H9 (cell line): ENCODE data around the gene TTC28. TPM values are rescaled to one million over a fixed set of nuclear protein-coding genes. Genes with fewer than 3 reads are reported as not detected.

Experiments used
- DNase-seq: peaks from one replicate; pipeline ENCODE4 v3.0.0-alpha.2; 2017
- H2AFZ ChIP-seq: one replicate; pipeline ENCODE4 v1.6.1; 2013; ENCODE audit warnings: mild to moderate bottlenecking, low read length, control low read depth, moderate library complexity
- H2AK5ac ChIP-seq: 2 replicates; pipeline ENCODE4 v1.6.1; 2013; ENCODE audit warnings: low read length, control low read depth, mixed read lengths; ENCODE audit not compliant: insufficient read length
- H2BK120ac ChIP-seq: one replicate; pipeline ENCODE4 v1.6.1; 2013; ENCODE audit warnings: low read depth, mild to moderate bottlenecking, low read length, control low read depth, inconsistent platforms; ENCODE audit not compliant: poor library complexity, severe bottlenecking
- H2BK12ac ChIP-seq: 2 replicates; pipeline ENCODE4 v1.6.1; 2013; ENCODE audit warnings: low read length, control low read depth, mixed read lengths, low read depth; ENCODE audit not compliant: insufficient read length
- H2BK15ac ChIP-seq: 2 replicates; pipeline ENCODE4 v1.6.1; 2013; ENCODE audit warnings: low read depth, low read length, control low read depth
- H2BK20ac ChIP-seq: one replicate; pipeline ENCODE4 v1.6.1; 2013; ENCODE audit warnings: low read depth, mild to moderate bottlenecking, low read length, control low read depth, inconsistent platforms; ENCODE audit not compliant: poor library complexity, severe bottlenecking
- H2BK5ac ChIP-seq: 2 replicates; pipeline ENCODE4 v1.6.1; 2013; ENCODE audit warnings: low read length, control low read depth, mixed read lengths; ENCODE audit not compliant: insufficient read length
- H3K14ac ChIP-seq: 2 replicates; pipeline ENCODE4 v1.6.1; 2013; ENCODE audit warnings: low read length, control low read depth; ENCODE audit not compliant: insufficient read depth
- H3K18ac ChIP-seq: 2 replicates; pipeline ENCODE4 v1.6.1; 2013; ENCODE audit warnings: low read depth, mild to moderate bottlenecking, mixed read lengths, low read length, control low read depth; ENCODE audit not compliant: insufficient read length
- H3K23ac ChIP-seq: 2 replicates; pipeline ENCODE4 v1.6.1; 2013; ENCODE audit warnings: low read length, control low read depth, mixed read lengths, low read depth; ENCODE audit not compliant: insufficient read length
- H3K23me2 ChIP-seq: 2 replicates; pipeline ENCODE4 v1.6.1; 2013; ENCODE audit warnings: low read depth, mild to moderate bottlenecking, mixed read lengths, low read length, control low read depth; ENCODE audit not compliant: insufficient read length, poor library complexity, severe bottlenecking
- H3K27ac ChIP-seq: 2 replicates; pipeline ENCODE4 v1.5.1; 2013; ENCODE audit warnings: low read length, control low read depth, mixed read lengths, low read depth; ENCODE audit not compliant: insufficient read length
- H3K27me3 ChIP-seq: 2 replicates; pipeline ENCODE4 v1.6.1; 2013; ENCODE audit warnings: low read length, control low read depth, inconsistent platforms; ENCODE audit not compliant: insufficient read depth
- H3K4ac ChIP-seq: 2 replicates; pipeline ENCODE4 v1.6.1; 2013; ENCODE audit warnings: low read depth, mild to moderate bottlenecking, control low read depth, inconsistent platforms, low read length, moderate library complexity
- H3K4me1 ChIP-seq: 2 replicates; pipeline ENCODE4 v1.6.1; 2013; ENCODE audit warnings: low read length, control low read depth, inconsistent platforms; ENCODE audit not compliant: insufficient read depth
- H3K4me2 ChIP-seq: 2 replicates; pipeline ENCODE4 v1.6.1; 2013; ENCODE audit warnings: low read length, control low read depth, mixed read lengths; ENCODE audit not compliant: insufficient read length, insufficient read depth
- H3K56ac ChIP-seq: 2 replicates; pipeline ENCODE4 v1.6.1; 2013; ENCODE audit warnings: low read depth, mild to moderate bottlenecking, mixed read lengths, low read length, control low read depth; ENCODE audit not compliant: insufficient read length
- H3K79me1 ChIP-seq: 2 replicates; pipeline ENCODE4 v1.6.1; 2013; ENCODE audit warnings: low read depth, mild to moderate bottlenecking, moderate library complexity, low read length, control low read depth, inconsistent platforms; ENCODE audit not compliant: insufficient read depth, poor library complexity, severe bottlenecking
- H3K79me2 ChIP-seq: 2 replicates; pipeline ENCODE4 v1.6.1; 2013; ENCODE audit warnings: low read length, control low read depth, inconsistent platforms; ENCODE audit not compliant: insufficient read depth
- H3K9ac ChIP-seq: 2 replicates; pipeline ENCODE4 v1.6.1; 2013; ENCODE audit warnings: low read length, control low read depth, mixed read lengths; ENCODE audit not compliant: insufficient read length; ENCODE audit errors: extremely low read depth
- H3K9me3 ChIP-seq: one replicate; pipeline ENCODE4 v1.6.1; 2013; ENCODE audit warnings: low read depth, low read length, inconsistent platforms; ENCODE audit not compliant: control insufficient read depth
- H3T11ph ChIP-seq: one replicate; pipeline ENCODE4 v1.6.1; 2013; ENCODE audit warnings: mild to moderate bottlenecking, low read length, control low read depth, inconsistent platforms
- H4K20me1 ChIP-seq: one replicate; pipeline ENCODE4 v1.6.1; 2013; ENCODE audit not compliant: control insufficient read depth, insufficient read length, insufficient read depth
- H4K5ac ChIP-seq: 2 replicates; pipeline ENCODE4 v1.6.1; 2013; ENCODE audit warnings: low read depth, mild to moderate bottlenecking, mixed read lengths, low read length, control low read depth; ENCODE audit not compliant: insufficient read length
- H4K8ac ChIP-seq: replicated peaks from 2 replicates; pipeline ENCODE4 v1.6.1; 2013; ENCODE audit warnings: low read length, control low read depth, mixed read lengths, low read depth; ENCODE audit not compliant: insufficient read length
- H4K91ac ChIP-seq: 2 replicates; pipeline ENCODE4 v1.6.1; 2013; ENCODE audit warnings: low read depth, mild to moderate bottlenecking, moderate library complexity, mixed read lengths, low read length, control low read depth; ENCODE audit not compliant: insufficient read length
- H3K27ac Mint-ChIP-seq, 3 experiments: 2 replicates in 2 of 3; 3 replicates in 1 of 3; pipeline ENCODE4 v1.8.0; 2020 to 2021; ENCODE audit warnings: mixed read lengths in 3 of 3, mild to moderate bottlenecking in 1 of 3, moderate library complexity in 1 of 3
- H3K27me3 Mint-ChIP-seq: 2 replicates; pipeline ENCODE4 v1.8.0; 2021; ENCODE audit warnings: low read depth, mild to moderate bottlenecking, moderate library complexity, mixed read lengths
- H3K36me3 Mint-ChIP-seq, 3 experiments: 2 replicates in 2 of 3; 3 replicates in 1 of 3; pipeline ENCODE4 v1.8.0; 2020 to 2021; ENCODE audit warnings: low read depth in 3 of 3, mixed read lengths in 3 of 3; ENCODE audit not compliant: insufficient read depth in 1 of 3
- H3K4me1 Mint-ChIP-seq, 2 experiments: 2 replicates each; pipeline ENCODE4 v1.8.0; 2020; ENCODE audit warnings: mixed read lengths in 2 of 2
- H3K4me3 Mint-ChIP-seq, 2 experiments: 2 replicates in 1 of 2; 3 replicates in 1 of 2; pipeline ENCODE4 v1.8.0; 2020 to 2021; ENCODE audit warnings: mild to moderate bottlenecking in 2 of 2, mixed read lengths in 2 of 2, moderate library complexity in 1 of 2
- H3K9me3 Mint-ChIP-seq, 2 experiments: 2 replicates in 1 of 2; 3 replicates in 1 of 2; pipeline ENCODE4 v1.8.0; 2020; ENCODE audit warnings: mild to moderate bottlenecking in 2 of 2, mixed read lengths in 2 of 2, moderate library complexity in 1 of 2
- WGBS: extraction: QIAGEN DNeasy Blood & Tissue Kit; methylation state at CpG from one replicate; pipeline ENCODE4 v1.1.7; 2013; ENCODE audit warnings: missing lambda C conversion rate, low lambda C conversion rate, mixed read lengths; ENCODE audit not compliant: insufficient read length; ENCODE audit errors: extremely low coverage; 5-methylcytosine and 5-hydroxymethylcytosine counted together
- total RNA-seq: library from RNA; stranded (reverse); gene quantifications from 2 replicates; pipeline ENCODE4 v1.2.1, GENCODE V29; 2021
- TF ChIP-seq, protein P1 (sequence below): fragments of 200-600 bp; sonication (generic); conservative IDR thresholded peaks from 3 replicates; pipeline ENCODE4 v1.8.0; 2021; ENCODE audit warnings: antibody characterized with exemption, mild to moderate bottlenecking

TTC28 gene
- total RNA-seq, 1 experiment from 2014 or later = 13.6 TPM

DNA sequence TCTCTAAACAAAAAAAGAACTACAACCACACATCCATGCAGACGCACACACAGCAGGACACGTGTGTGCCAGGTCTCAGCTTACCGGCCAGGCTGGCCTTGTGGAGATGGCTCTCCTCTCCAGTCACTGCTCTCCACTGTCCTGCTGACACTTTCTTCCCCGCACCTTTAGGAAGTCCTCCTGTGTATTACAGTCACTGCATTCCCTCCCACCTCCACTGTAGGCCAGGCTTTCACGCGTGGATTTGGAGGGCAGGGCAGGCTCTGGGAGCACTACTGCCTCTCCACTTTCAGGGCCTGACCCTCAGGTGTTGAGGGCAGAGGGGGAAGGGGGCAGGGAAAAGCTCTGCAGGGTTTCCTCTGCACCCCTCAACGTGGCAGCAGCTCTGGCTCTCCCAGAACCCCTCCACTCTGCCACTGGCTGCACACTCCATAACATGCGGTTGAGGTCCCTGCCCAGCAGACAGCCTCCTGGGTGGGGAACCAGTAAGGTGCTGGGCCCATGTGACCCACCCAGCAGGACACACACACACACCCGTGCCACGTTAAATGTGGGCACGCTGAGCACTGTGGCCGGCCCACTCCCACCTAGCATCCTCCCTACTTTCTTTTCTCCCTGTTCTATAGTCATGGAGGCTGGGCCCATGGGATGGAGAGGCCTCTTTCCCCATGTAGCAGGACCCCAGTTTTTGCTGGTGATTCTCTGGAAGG lies 653.6 kb downstream of the TTC28 start:
- H3K79me1 ChIP-seq = no peaks in the 10 kb centered on the region
- no peaks in the 10 kb centered on the region for H3K9me3 ChIP-seq
- H3K23me2 ChIP-seq = no peaks in the 10 kb centered on the region
- TF ChIP-seq, protein P1, sequence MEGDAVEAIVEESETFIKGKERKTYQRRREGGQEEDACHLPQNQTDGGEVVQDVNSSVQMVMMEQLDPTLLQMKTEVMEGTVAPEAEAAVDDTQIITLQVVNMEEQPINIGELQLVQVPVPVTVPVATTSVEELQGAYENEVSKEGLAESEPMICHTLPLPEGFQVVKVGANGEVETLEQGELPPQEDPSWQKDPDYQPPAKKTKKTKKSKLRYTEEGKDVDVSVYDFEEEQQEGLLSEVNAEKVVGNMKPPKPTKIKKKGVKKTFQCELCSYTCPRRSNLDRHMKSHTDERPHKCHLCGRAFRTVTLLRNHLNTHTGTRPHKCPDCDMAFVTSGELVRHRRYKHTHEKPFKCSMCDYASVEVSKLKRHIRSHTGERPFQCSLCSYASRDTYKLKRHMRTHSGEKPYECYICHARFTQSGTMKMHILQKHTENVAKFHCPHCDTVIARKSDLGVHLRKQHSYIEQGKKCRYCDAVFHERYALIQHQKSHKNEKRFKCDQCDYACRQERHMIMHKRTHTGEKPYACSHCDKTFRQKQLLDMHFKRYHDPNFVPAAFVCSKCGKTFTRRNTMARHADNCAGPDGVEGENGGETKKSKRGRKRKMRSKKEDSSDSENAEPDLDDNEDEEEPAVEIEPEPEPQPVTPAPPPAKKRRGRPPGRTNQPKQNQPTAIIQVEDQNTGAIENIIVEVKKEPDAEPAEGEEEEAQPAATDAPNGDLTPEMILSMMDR = no peak
- no peak overlapping the region for H2BK12ac ChIP-seq
- H3K14ac ChIP-seq = no peak overlapping the region
- H4K91ac ChIP-seq = no peak overlapping the region
- no peak overlapping the region for H2BK20ac ChIP-seq
- Mint-ChIP-seq H3K27me3 (peaks cover 1% of the 10 kb centered on the region; the same call in 1 of the 2 replicates), H3K27ac (no peak overlapping the region; a peak in 1 of 7 replicates), H3K4me1 (no peaks in the 10 kb centered on the region), H3K4me3 (no peak overlapping the region), H3K9me3 (no peaks in the 10 kb centered on the region; a peak in 1 of 5 replicates), H3K36me3 (no peaks in the 10 kb centered on the region)
- H2BK120ac ChIP-seq = no peak overlapping the region
- no peaks in the 10 kb centered on the region for H4K20me1 ChIP-seq
- H4K5ac ChIP-seq = no peak overlapping the region
- H2AK5ac ChIP-seq = no peak overlapping the region
- no peak overlapping the region for H3K56ac ChIP-seq
- H3K27ac ChIP-seq = no peak overlapping the region
- H3T11ph ChIP-seq = no peak overlapping the region
- H2BK5ac ChIP-seq = no peak overlapping the region
- no peak overlapping the region for H3K18ac ChIP-seq
- DNase-seq = no peak
- no peak overlapping the region for H3K4me2 ChIP-seq
- no peaks in the 10 kb centered on the region for H3K79me2 ChIP-seq
- no peak overlapping the region for H3K23ac ChIP-seq
- no peaks in the 10 kb centered on the region for H3K4me1 ChIP-seq
- no CpG with 5 or more reads among the region's 12 CpGs for WGBS
- H2BK15ac ChIP-seq = no peak overlapping the region
- H3K27me3 ChIP-seq = no peaks in the 10 kb centered on the region
- H3K4ac ChIP-seq = no peak overlapping the region
- no peak overlapping the region for H2AFZ ChIP-seq
- no peak overlapping the region for H4K8ac ChIP-seq
- H3K9ac ChIP-seq = no peak overlapping the region
